ENCODE results near the gene LCNL1.

The LCNL1 gene

GRCh38 chr9:136947028-136947891, 35.5 kb upstream of the LCNL1 start:
- no peak for DNase-seq

DNA sequence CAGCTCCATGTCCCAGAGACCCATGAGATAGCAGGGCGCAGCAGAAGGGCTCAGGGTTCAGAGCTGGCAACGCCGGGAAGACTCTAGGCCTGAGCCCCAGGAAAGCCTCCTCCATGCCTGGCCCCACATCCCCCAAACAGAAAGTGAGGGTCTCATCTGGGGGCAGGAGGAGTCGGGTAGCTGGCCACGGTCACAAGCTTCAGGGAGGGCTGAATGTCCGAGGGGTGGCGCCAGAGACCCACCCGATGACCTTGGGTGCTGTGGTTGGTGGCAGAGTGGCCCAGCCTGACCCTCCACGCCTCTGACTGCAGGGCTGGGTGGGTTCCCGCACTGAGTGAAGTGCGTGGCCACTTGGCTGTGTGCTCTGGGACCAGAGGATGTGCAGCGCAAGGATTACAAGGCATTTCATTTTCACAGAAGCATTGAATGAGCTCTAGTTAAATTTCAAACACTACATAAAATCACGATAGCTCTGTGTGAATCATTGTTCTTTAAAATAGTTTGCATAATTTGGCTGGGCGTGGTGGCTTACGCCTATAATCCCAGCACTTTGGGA, 34.8 kb upstream of the LCNL1 start:
- no peak for DNase-seq

DNA sequence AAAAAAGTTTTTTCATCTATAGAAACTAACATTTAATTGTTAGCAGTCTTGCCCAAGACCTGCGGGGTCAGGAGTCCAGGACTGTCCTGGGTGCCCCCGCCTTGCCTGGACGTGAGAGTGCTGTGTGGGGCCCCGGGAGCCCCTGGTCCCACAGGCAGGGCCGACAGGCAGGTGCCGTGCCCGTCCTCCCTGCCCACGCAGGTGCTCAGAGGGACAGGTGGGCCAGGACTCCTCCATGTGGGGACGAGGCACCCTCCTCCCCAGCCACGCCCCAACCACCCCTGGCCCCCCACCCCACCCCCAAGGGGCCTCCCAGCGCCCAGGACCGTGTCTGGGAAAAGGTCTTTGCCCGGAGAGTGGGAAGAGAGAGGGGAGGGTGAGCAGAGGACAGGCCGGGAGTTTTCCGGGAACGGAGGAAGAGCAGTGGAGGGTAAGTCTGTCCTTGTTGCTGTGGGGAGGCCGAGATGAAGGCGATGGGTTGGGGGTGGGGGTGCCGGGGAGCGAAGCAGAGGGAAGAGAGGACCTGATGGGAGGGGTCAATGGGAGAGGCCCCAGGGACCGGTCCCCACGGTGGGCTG, 33.5 kb upstream of the LCNL1 start:
- no peak for DNase-seq

- DNase-seq: peak; percentile 96
Observed at GRCh38 chr9:136949817-136950655, 32.8 kb upstream of the LCNL1 start.

DNA sequence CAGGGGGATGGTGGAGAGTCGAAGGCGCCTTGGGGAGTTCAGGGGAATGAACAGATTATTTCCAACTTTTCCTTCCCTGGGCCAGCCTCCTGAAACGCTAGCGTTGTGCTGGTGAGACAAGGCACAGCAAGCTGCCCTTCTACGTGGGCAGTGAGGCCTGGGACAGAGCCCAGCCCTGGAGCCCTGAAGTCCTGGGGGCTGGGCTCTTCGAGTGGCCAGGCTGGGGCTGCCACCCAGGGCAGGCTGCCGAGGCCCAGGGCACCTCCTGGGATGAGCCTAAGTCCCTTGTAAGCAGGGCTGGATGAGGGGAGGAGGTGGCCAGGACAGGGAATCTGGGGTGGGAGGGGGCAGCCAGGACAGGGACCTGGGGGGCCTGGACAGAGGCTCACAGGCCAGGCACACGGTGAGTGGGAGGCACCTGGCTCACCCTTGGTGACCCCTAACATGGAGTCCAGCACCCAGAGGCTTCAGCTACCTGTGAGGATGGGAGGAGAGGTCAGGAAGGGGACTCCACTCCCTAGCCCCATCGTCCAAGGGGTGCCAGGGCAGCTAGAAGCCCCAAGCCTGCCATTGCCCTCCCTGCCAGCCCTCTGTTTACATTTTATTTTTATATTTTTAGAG, 32.0 kb upstream of the LCNL1 start:
- DNase-seq: no peak

DNA sequence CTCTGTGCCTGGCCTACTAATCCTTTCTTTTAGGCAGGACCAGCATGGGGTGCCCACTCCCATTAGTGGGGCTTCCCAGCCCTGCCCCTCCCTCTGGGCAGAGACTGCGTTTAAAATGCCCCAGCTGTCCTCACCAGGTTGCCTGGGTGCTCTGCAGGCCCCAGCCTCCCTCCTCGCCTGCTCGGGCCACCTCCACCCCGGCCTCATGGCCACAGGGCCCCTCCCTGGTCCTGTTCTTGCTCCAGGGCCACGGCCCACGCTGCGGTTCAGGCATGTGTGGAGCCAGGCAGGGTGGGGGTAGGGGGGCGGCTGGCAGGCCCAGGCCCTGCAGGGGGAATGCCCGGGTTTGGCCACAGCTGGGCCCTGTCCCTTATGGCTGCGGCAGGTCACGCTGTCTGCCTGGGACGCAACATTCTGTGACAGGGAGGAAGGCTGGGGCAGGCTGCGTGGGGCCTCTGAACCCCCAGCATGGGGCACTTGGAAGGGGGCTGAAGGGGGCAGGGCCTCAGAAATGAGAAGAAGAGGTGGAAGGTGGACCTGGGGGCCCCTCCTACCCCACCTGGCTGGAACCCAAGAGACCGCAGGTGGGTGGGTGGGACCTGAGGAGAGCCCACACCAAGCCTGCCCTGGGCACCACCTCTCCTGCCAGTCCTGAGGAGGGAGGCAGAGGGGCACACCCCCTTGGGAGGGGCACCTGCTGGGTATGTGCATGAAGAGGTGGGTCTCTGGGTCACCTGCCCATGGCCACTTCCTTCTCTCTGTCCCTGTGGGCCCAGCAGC, 31.1 kb upstream of the LCNL1 start, which contains the start of gene LCN12:
Gene LCN12 (plus strand): TSS at position 733 of the 780 bp plus-strand sequence. CDS start 55 bp downstream, outside the sequence.
- DNase-seq: no peak

GRCh38 chr9:136952321-136952850, 30.4 kb upstream of the LCNL1 start:
- DNase-seq: no peak

DNA sequence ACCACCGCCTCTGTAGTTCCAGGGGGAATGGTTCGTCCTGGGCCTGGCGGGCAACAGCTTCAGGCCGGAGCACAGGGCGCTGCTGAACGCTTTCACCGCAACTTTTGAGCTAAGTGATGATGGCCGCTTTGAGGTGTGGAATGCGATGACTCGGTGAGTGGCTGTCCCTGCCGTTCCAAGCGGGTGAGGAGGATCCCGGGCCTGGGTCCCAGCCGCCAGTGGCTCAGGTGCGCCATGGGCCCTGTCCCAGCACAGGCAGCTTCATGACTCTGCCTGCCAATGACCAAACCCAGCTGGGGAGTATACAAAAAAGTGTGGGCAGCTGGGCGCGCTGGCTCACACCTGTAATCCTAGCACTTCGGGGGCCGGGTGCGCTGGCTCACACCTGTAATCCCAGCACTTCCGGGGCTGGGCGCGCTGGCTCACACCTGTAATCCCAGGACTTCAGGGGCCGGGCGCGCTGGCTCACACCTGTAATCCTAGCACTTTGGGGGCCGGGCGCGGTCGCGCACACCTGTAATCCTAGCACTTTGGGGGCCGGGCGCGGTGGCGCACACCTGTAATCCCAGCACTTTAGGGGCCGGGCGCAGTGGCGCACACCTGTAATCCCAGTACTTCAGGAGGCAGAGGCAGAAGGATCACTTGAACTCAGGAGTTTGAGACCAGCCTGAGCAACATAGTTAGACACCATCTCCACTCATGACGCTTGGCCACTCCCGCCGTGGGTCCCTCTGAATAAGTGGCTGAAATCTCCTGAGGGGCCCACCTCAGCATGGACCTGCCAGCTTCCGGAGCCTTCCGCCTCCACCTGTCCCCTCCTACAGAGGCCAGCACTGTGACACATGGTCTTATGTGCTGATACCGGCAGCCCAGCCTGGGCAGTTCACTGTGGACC, 29.7 kb upstream of the LCNL1 start:
- DNase-seq: no peak

- no peak for DNase-seq
Observed at GRCh38 chr9:136953771-136954269, 29.0 kb upstream of the LCNL1 start.

- no peak for DNase-seq
Observed at GRCh38 chr9:136954270-136955083, 28.3 kb upstream of the LCNL1 start.

DNA sequence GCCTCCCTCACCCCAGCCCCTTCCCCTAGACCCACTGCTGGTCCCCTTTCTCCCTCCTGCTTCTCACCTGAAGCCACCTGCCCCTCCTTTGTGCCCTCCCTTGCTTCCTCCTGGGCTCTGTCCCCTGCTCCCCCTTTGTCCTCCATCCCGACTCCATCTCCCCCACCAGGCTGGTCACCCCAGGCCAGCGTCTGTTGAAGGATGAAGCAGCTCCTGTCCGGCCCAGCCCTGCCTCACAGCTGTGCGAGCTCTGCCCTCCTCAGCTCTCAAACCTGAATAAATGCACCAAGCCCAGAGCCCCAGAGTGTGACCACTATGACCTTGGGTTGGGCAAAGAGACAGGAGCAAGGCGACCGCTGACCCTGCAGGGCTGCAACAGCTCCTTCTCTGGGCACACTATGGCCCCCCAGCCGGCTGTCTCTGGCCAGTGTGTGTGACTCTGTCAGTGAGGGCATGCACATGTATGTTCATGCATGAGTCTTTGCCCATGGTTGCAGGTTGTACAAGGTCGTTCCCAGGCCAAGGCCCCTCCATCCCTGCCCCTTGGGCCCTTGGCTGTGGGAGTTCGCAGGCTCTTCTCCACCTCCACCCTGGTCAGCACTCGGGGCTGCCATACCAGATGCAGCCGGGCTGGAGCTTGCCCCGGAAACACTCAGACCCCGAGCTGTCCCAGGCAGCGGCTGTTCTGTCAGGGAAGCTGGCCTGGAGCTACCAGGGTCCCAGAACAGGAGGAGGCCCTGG, 27.4 kb upstream of the LCNL1 start:
- DNase-seq: no peak

- no peak for DNase-seq
Observed at GRCh38 chr9:136955943-136956335, 26.9 kb upstream of the LCNL1 start.

GRCh38 chr9:136956604-136957003, 26.2 kb upstream of the LCNL1 start:
- no peak for DNase-seq

GRCh38 chr9:136957461-136957860, 25.3 kb upstream of the LCNL1 start:
- no peak for DNase-seq

- no peak for DNase-seq
Observed at GRCh38 chr9:136957901-136958300, 24.9 kb upstream of the LCNL1 start.

GRCh38 chr9:136958473-136958872, 24.3 kb upstream of the LCNL1 start:
- no peak for DNase-seq

- DNase-seq: no peak
Observed at GRCh38 chr9:136958898-136959850, 23.6 kb upstream of the LCNL1 start.

Measured in T-helper 9 cell (primary cell).